ENCODE results near the gene VPS54.

VPS54 gene

GRCh38 chr2:63893163-63893562, 126.1 kb downstream of the VPS54 start:
- DNase-seq (ENCODE audit: low read depth), result no peak
- no peak for TF ChIP-seq CTCF (conservative IDR thresholded peaks at IDR 0.05; ENCODE audit: low read depth, low read length)

GRCh38 chr2:63891488-63892030, 127.7 kb downstream of the VPS54 start:
- H3K4me3 ChIP-seq (ENCODE audit: low read length), result no peak overlapping the region
- no peak for DNase-seq (ENCODE audit: low read depth)
- no peak for TF ChIP-seq CTCF (conservative IDR thresholded peaks at IDR 0.05; ENCODE audit: low read depth, low read length)

More at GRCh38 chr2:63893163-63893562, 126.1 kb downstream of the VPS54 start:
- H3K4me3 ChIP-seq (ENCODE audit: low read length), result no peak overlapping the region

GRCh38 chr2:63890678-63891077, 128.6 kb downstream of the VPS54 start:
- TF ChIP-seq CTCF (conservative IDR thresholded peaks at IDR 0.05; ENCODE audit: low read depth, low read length), result no peak
- H3K4me3 ChIP-seq (ENCODE audit: low read length), result no peak overlapping the region
- no peak for DNase-seq (ENCODE audit: low read depth)

- DNase-seq (ENCODE audit: low read depth), result no peak
- peak; percentile 88 for TF ChIP-seq CTCF (conservative IDR thresholded peaks at IDR 0.05; ENCODE audit: low read depth, low read length)
- no peak overlapping the region for H3K4me3 ChIP-seq (ENCODE audit: low read length)
Observed at GRCh38 chr2:63888490-63889402, 130.5 kb downstream of the VPS54 start.

- TF ChIP-seq CTCF (conservative IDR thresholded peaks at IDR 0.05; ENCODE audit: low read depth, low read length), result no peak
- H3K4me3 ChIP-seq (ENCODE audit: low read length), result no peak overlapping the region
- no peak for DNase-seq (ENCODE audit: low read depth)
Observed at GRCh38 chr2:63888053-63888452, 131.2 kb downstream of the VPS54 start.

- DNase-seq (ENCODE audit: low read depth), result no peak
- TF ChIP-seq CTCF (conservative IDR thresholded peaks at IDR 0.05; ENCODE audit: low read depth, low read length), result no peak
- H3K4me3 ChIP-seq (ENCODE audit: low read length), result no peak overlapping the region
Observed at GRCh38 chr2:63886445-63886844, 132.8 kb downstream of the VPS54 start.
